Neural cell (in vitro differentiated cells): ENCODE data around the gene TRIM62.

ENCODE experiments used
- CTCF ChIP-seq: fragments of 450-650 bp; IDR thresholded peaks from 2 replicates; pipeline ENCODE4 v1.5.1; 2014; ENCODE audit warnings: antibody characterized with exemption, mild to moderate bottlenecking, moderate library complexity; ENCODE audit not compliant: poor library complexity, severe bottlenecking
- EP300 ChIP-seq: fragments of 450-650 bp; conservative IDR thresholded peaks from 2 replicates; pipeline ENCODE4 v1.6.1; 2014; ENCODE audit warnings: antibody characterized with exemption, mild to moderate bottlenecking, moderate library complexity; ENCODE audit not compliant: poor library complexity, severe bottlenecking
- EZH2 ChIP-seq: fragments of 200-600, 300-800 bp; shearing (Covaris generic), sonication (generic); IDR thresholded peaks from 2 replicates; pipeline ENCODE4 v1.6.1; 2014; ENCODE audit warnings: antibody characterized with exemption, low read length, borderline replicate concordance, mild to moderate bottlenecking; ENCODE audit not compliant: insufficient read depth, poor library complexity, severe bottlenecking
- MXI1 ChIP-seq: fragments of 450-650 bp; conservative IDR thresholded peaks from 2 replicates; pipeline ENCODE4 v1.6.1; 2014; ENCODE audit warnings: antibody characterized with exemption, mild to moderate bottlenecking; ENCODE audit not compliant: poor library complexity, severe bottlenecking
- POLR2AphosphoS5 ChIP-seq: IDR thresholded peaks from 2 replicates; pipeline ENCODE4 v1.6.1; 2012
- RAD21 ChIP-seq: fragments of 450-650 bp; conservative IDR thresholded peaks from 2 replicates; pipeline ENCODE4 v1.6.1; 2014; ENCODE audit warnings: antibody characterized with exemption, mild to moderate bottlenecking, moderate library complexity
- REST ChIP-seq: IDR thresholded peaks from 2 replicates; pipeline ENCODE4 v1.6.1; 2012; ENCODE audit warnings: borderline replicate concordance
- SMC3 ChIP-seq: fragments of 450-650 bp; conservative IDR thresholded peaks from 2 replicates; pipeline ENCODE4 v1.6.1; 2014; ENCODE audit warnings: antibody characterized with exemption, mild to moderate bottlenecking, moderate library complexity; ENCODE audit not compliant: poor library complexity
- TAF1 ChIP-seq: IDR thresholded peaks from 2 replicates; pipeline ENCODE4 v1.6.1; 2012; ENCODE audit warnings: low read depth

- no peak for TF ChIP-seq CTCF
- no peak for TF ChIP-seq POLR2AphosphoS5
- TF ChIP-seq EZH2: no peak
- TF ChIP-seq RAD21: no peak
- TF ChIP-seq EP300: no peak
- no peak for TF ChIP-seq REST
- TF ChIP-seq MXI1: no peak
- no peak for TF ChIP-seq SMC3
- TF ChIP-seq TAF1: no peak
Observed at GRCh38 chr1:33220676-33221384, 39.0 kb upstream of the TRIM62 start.
